PC-3 (cell line): Measurements from ENCODE around the gene S100A7A. TPM values are rescaled to one million over a fixed set of nuclear protein-coding genes. Genes with fewer than 3 reads are reported as not detected.
A peak's percentile ranks its signal among the peaks of the same experiment; 100 is the strongest.

Experiments
- ATAC-seq: fragments of 200-7000 bp; cut with Tn5 transposase; 2 replicates; pipeline ENCODE4 v1.9.1; 2020; ENCODE audit warnings: mild to moderate bottlenecking, moderate library complexity
- BruUV-seq: library from RNA; stranded (reverse); fragments of 400-500 nt; replicated peaks from 2 replicates; lab custom pipeline; 2021; lab: Mats Ljungman, UMichigan
- CTCF ChIA-PET: fragments of 300-600 bp; sonication (Branson Sonifier 250); formaldehyde crosslinking; loops from one replicate; lab custom pipeline; 2022; ENCODE audit warnings: antibody characterized with exemption; lab: Charles Lee
- POLR2A ChIA-PET: fragments of 300-600 bp; sonication (Branson Sonifier 250); formaldehyde crosslinking; loops from one replicate; lab custom pipeline; 2022; ENCODE audit warnings: antibody characterized with exemption; ENCODE audit not compliant: unreplicated experiment; lab: Charles Lee
- DNase-seq: peaks from one replicate; pipeline ENCODE4 v3.0.0-alpha.2; 2015
- H2AFZ ChIP-seq: fragments of 300-600 bp; sonication (generic); 2 replicates; pipeline ENCODE4 v1.6.0; 2016; ENCODE audit warnings: antibody characterized with exemption, low read length
- H3F3A ChIP-seq: fragments of 300-600 bp; sonication (generic); one replicate; pipeline ENCODE4 v1.6.0; 2017; ENCODE audit warnings: antibody characterized with exemption, low read length, control low read depth, mild to moderate bottlenecking; ENCODE audit not compliant: unreplicated experiment
- H3K27ac ChIP-seq: fragments of 300-600 bp; sonication (generic); 2 replicates; pipeline ENCODE4 v1.5.1; 2016; ENCODE audit warnings: mild to moderate bottlenecking, low read length
- H3K27me3 ChIP-seq: fragments of 300-600 bp; sonication (generic); 2 replicates; pipeline ENCODE4 v1.6.1; 2016; ENCODE audit warnings: low read length, mixed read lengths
- H3K36me3 ChIP-seq: fragments of 300-600 bp; sonication (generic); 2 replicates; pipeline ENCODE4 v1.6.1; 2016; ENCODE audit warnings: low read depth, mixed run types, low read length, mixed read lengths
- H3K4me1 ChIP-seq: fragments of 300-600 bp; sonication (generic); 2 replicates; pipeline ENCODE4 v1.5.1; 2016; ENCODE audit warnings: low read length; ENCODE audit not compliant: insufficient read depth
- H3K4me2 ChIP-seq: fragments of 300-600 bp; sonication (generic); 2 replicates; pipeline ENCODE4 v1.6.0; 2016; ENCODE audit warnings: low read length
- H3K4me3 ChIP-seq: fragments of 300-600 bp; sonication (generic); 2 replicates; pipeline ENCODE4 v1.5.1; 2016; ENCODE audit warnings: mild to moderate bottlenecking, low read length, mixed read lengths
- H3K79me2 ChIP-seq: fragments of 300-600 bp; sonication (generic); 2 replicates; pipeline ENCODE4 v1.6.1; 2017; ENCODE audit warnings: low read length, mixed read lengths
- H3K9ac ChIP-seq: fragments of 300-600 bp; sonication (generic); 2 replicates; pipeline ENCODE4 v1.6.0; 2016; ENCODE audit warnings: mild to moderate bottlenecking, low read length
- H3K9me2 ChIP-seq: fragments of 300-600 bp; sonication (generic); replicated peaks from 2 replicates; pipeline ENCODE4 v1.6.1; 2016; ENCODE audit warnings: mixed run types, low read length, mixed read lengths
- H3K9me3 ChIP-seq: fragments of 300-600 bp; sonication (generic); 2 replicates; pipeline ENCODE4 v1.6.1; 2016; ENCODE audit warnings: low read length, mixed read lengths
- H4K20me1 ChIP-seq: fragments of 300-600 bp; sonication (generic); 2 replicates; pipeline ENCODE4 v1.6.1; 2016; ENCODE audit warnings: low read length, mixed read lengths
- CTCF ChIP-seq: fragments of 300-600 bp; sonication (generic); conservative IDR thresholded peaks from 2 replicates; pipeline ENCODE4 v1.5.1; 2017; ENCODE audit warnings: antibody characterized with exemption, low read depth, mild to moderate bottlenecking, low read length
- EZH2 ChIP-seq: fragments of 300-600 bp; sonication (generic); IDR thresholded peaks from one replicate; pipeline ENCODE4 v1.6.1; 2017; ENCODE audit warnings: antibody characterized with exemption, mild to moderate bottlenecking, low read length; ENCODE audit not compliant: unreplicated experiment
- EZH2phosphoT487 ChIP-seq: fragments of 300-600 bp; sonication (generic); IDR thresholded peaks from 2 replicates; pipeline ENCODE4 v1.6.1; 2018; ENCODE audit warnings: mild to moderate bottlenecking, antibody characterized with exemption, low read length, borderline replicate concordance
- intact Hi-C: fragments of 100-400 bp; cut with micrococcal nuclease; formaldehyde crosslinking; loops from 2 replicates; pipeline ENCODE4 v1.9.0; 2023
- total RNA-seq: library from RNA; depleted of rRNA; stranded (reverse); fragments of >200 nt; gene quantifications from 2 replicates; pipeline ENCODE4 v1.2.3, GENCODE V29; 2014

The S100A7A gene
- total RNA-seq, 1 experiment from 2014 or later = not detected

- H3F3A ChIP-seq = no peaks in the 10 kb centered on the region
- no peak overlapping the region for H2AFZ ChIP-seq
- H4K20me1 ChIP-seq = no peaks in the 10 kb centered on the region
- H3K9me3 ChIP-seq = no peaks in the 10 kb centered on the region
- no peaks in the 10 kb centered on the region for H3K79me2 ChIP-seq
- BruUV-seq = no TSS peak
- no peak overlapping the region for H3K4me2 ChIP-seq
- H3K36me3 ChIP-seq = no peaks in the 10 kb centered on the region
- TF ChIP-seq EZH2phosphoT487 = no peak
- TF ChIP-seq CTCF = no peak
- TF ChIP-seq EZH2 = no peak
- peaks cover 2% of the 10 kb centered on the region; the same call in 1 of the 2 replicates for H3K27me3 ChIP-seq
- H3K9ac ChIP-seq = no peak overlapping the region
- CTCF ChIA-PET = no interaction called here
- peaks cover 36% of the 10 kb centered on the region for H3K4me1 ChIP-seq
- POLR2A ChIA-PET = no interaction called here
- ATAC-seq = no peak
- intact Hi-C loops = no loop called here
- no peak overlapping the region for H3K27ac ChIP-seq
- no peaks in the 10 kb centered on the region for H3K9me2 ChIP-seq
- DNase-seq = no peak
- H3K4me3 ChIP-seq = no peak overlapping the region
These were observed 42.2 kb upstream of the S100A7A start for GRCh38 chr1:153374071-153374470.

- Histone ChIP-seq H3F3A (no peaks in the 10 kb centered on the region), H3K79me2 (no peaks in the 10 kb centered on the region), H2AFZ (no peak within 1 kb of the TSS), H3K36me3 (no peaks in the 10 kb centered on the region), H3K4me3 (peak within 1 kb of the TSS; percentile 12; the same call in 1 of the 2 replicates), H3K9me2 (no peaks in the 10 kb centered on the region), H3K27me3 (peaks cover 8% of the 10 kb centered on the region; the same call in 1 of the 2 replicates), H3K9me3 (no peaks in the 10 kb centered on the region), H3K4me1 (peaks cover 30% of the 10 kb centered on the region), H3K27ac (peak within 1 kb of the TSS; percentile 46), H3K4me2 (peak within 1 kb of the TSS; percentile 65), H3K9ac (no peak within 1 kb of the TSS), H4K20me1 (no peaks in the 10 kb centered on the region)
- ChIA-PET POLR2A (no interaction called here), CTCF (no interaction called here)
- TF ChIP-seq EZH2phosphoT487 (no peak), CTCF (no peak), EZH2 (no peak)
- intact Hi-C loops = no loop called here
- no TSS peak for BruUV-seq
- ATAC-seq = peak; percentile 31; the same call in 1 of the 2 replicates
- peak; percentile 98 for DNase-seq
These were observed 40.8 kb upstream of the S100A7A start, which contains the start of gene S100A12 for GRCh38 chr1:153375511-153375910. Gene S100A12, minus strand, starts transcription at chr1:153375621. Its CDS starts 1,029 bp downstream, at chr1:153374592.

GRCh38 chr1:153379591-153379990, 36.7 kb upstream of the S100A7A start:
- Histone ChIP-seq H3K79me2 (no peaks in the 10 kb centered on the region), H3K4me1 (peaks cover 15% of the 10 kb centered on the region), H3K4me2 (no peak overlapping the region), H3K27ac (no peak overlapping the region), H3F3A (no peaks in the 10 kb centered on the region), H3K4me3 (no peak overlapping the region), H3K36me3 (no peaks in the 10 kb centered on the region), H2AFZ (no peak overlapping the region), H3K27me3 (peaks cover 16% of the 10 kb centered on the region; the same call in 1 of the 2 replicates), H3K9me2 (no peaks in the 10 kb centered on the region), H3K9ac (no peak overlapping the region), H4K20me1 (no peaks in the 10 kb centered on the region), H3K9me3 (peaks cover 11% of the 10 kb centered on the region; the same call in 1 of the 2 replicates)
- no TSS peak for BruUV-seq
- CTCF ChIA-PET = no interaction called here
- TF ChIP-seq EZH2phosphoT487 (no peak), CTCF (no peak), EZH2 (no peak)
- DNase-seq (no peak), ATAC-seq (no peak)
- POLR2A ChIA-PET = no interaction called here
- intact Hi-C loops = no loop called here
